H9 (cell line): ENCODE data around the gene NUDT15. TPM values are rescaled to one million over a fixed set of nuclear protein-coding genes. Genes with fewer than 3 reads are reported as not detected.
A peak's percentile ranks its signal among the peaks of the same experiment; 100 is the strongest.

Experiments used
- DNase-seq: peaks from one replicate; pipeline ENCODE4 v3.0.0-alpha.2; 2017
- H2AFZ ChIP-seq: one replicate; pipeline ENCODE4 v1.6.1; 2013; ENCODE audit warnings: mild to moderate bottlenecking, low read length, control low read depth, moderate library complexity
- H2AK5ac ChIP-seq: 2 replicates; pipeline ENCODE4 v1.6.1; 2013; ENCODE audit warnings: low read length, control low read depth, mixed read lengths; ENCODE audit not compliant: insufficient read length
- H2BK120ac ChIP-seq: one replicate; pipeline ENCODE4 v1.6.1; 2013; ENCODE audit warnings: low read depth, mild to moderate bottlenecking, low read length, control low read depth, inconsistent platforms; ENCODE audit not compliant: poor library complexity, severe bottlenecking
- H2BK12ac ChIP-seq: 2 replicates; pipeline ENCODE4 v1.6.1; 2013; ENCODE audit warnings: low read length, control low read depth, mixed read lengths, low read depth; ENCODE audit not compliant: insufficient read length
- H2BK15ac ChIP-seq: 2 replicates; pipeline ENCODE4 v1.6.1; 2013; ENCODE audit warnings: low read depth, low read length, control low read depth
- H2BK20ac ChIP-seq: one replicate; pipeline ENCODE4 v1.6.1; 2013; ENCODE audit warnings: low read depth, mild to moderate bottlenecking, low read length, control low read depth, inconsistent platforms; ENCODE audit not compliant: poor library complexity, severe bottlenecking
- H2BK5ac ChIP-seq: 2 replicates; pipeline ENCODE4 v1.6.1; 2013; ENCODE audit warnings: low read length, control low read depth, mixed read lengths; ENCODE audit not compliant: insufficient read length
- H3K14ac ChIP-seq: 2 replicates; pipeline ENCODE4 v1.6.1; 2013; ENCODE audit warnings: low read length, control low read depth; ENCODE audit not compliant: insufficient read depth
- H3K18ac ChIP-seq: 2 replicates; pipeline ENCODE4 v1.6.1; 2013; ENCODE audit warnings: low read depth, mild to moderate bottlenecking, mixed read lengths, low read length, control low read depth; ENCODE audit not compliant: insufficient read length
- H3K23ac ChIP-seq: 2 replicates; pipeline ENCODE4 v1.6.1; 2013; ENCODE audit warnings: low read length, control low read depth, mixed read lengths, low read depth; ENCODE audit not compliant: insufficient read length
- H3K23me2 ChIP-seq: 2 replicates; pipeline ENCODE4 v1.6.1; 2013; ENCODE audit warnings: low read depth, mild to moderate bottlenecking, mixed read lengths, low read length, control low read depth; ENCODE audit not compliant: insufficient read length, poor library complexity, severe bottlenecking
- H3K27ac ChIP-seq: 2 replicates; pipeline ENCODE4 v1.5.1; 2013; ENCODE audit warnings: low read length, control low read depth, mixed read lengths, low read depth; ENCODE audit not compliant: insufficient read length
- H3K27me3 ChIP-seq: 2 replicates; pipeline ENCODE4 v1.6.1; 2013; ENCODE audit warnings: low read length, control low read depth, inconsistent platforms; ENCODE audit not compliant: insufficient read depth
- H3K4ac ChIP-seq: 2 replicates; pipeline ENCODE4 v1.6.1; 2013; ENCODE audit warnings: low read depth, mild to moderate bottlenecking, control low read depth, inconsistent platforms, low read length, moderate library complexity
- H3K4me1 ChIP-seq: 2 replicates; pipeline ENCODE4 v1.6.1; 2013; ENCODE audit warnings: low read length, control low read depth, inconsistent platforms; ENCODE audit not compliant: insufficient read depth
- H3K4me2 ChIP-seq: 2 replicates; pipeline ENCODE4 v1.6.1; 2013; ENCODE audit warnings: low read length, control low read depth, mixed read lengths; ENCODE audit not compliant: insufficient read length, insufficient read depth
- H3K56ac ChIP-seq: 2 replicates; pipeline ENCODE4 v1.6.1; 2013; ENCODE audit warnings: low read depth, mild to moderate bottlenecking, mixed read lengths, low read length, control low read depth; ENCODE audit not compliant: insufficient read length
- H3K79me1 ChIP-seq: 2 replicates; pipeline ENCODE4 v1.6.1; 2013; ENCODE audit warnings: low read depth, mild to moderate bottlenecking, moderate library complexity, low read length, control low read depth, inconsistent platforms; ENCODE audit not compliant: insufficient read depth, poor library complexity, severe bottlenecking
- H3K79me2 ChIP-seq: 2 replicates; pipeline ENCODE4 v1.6.1; 2013; ENCODE audit warnings: low read length, control low read depth, inconsistent platforms; ENCODE audit not compliant: insufficient read depth
- H3K9ac ChIP-seq: 2 replicates; pipeline ENCODE4 v1.6.1; 2013; ENCODE audit warnings: low read length, control low read depth, mixed read lengths; ENCODE audit not compliant: insufficient read length; ENCODE audit errors: extremely low read depth
- H3K9me3 ChIP-seq: one replicate; pipeline ENCODE4 v1.6.1; 2013; ENCODE audit warnings: low read depth, low read length, inconsistent platforms; ENCODE audit not compliant: control insufficient read depth
- H3T11ph ChIP-seq: one replicate; pipeline ENCODE4 v1.6.1; 2013; ENCODE audit warnings: mild to moderate bottlenecking, low read length, control low read depth, inconsistent platforms
- H4K20me1 ChIP-seq: one replicate; pipeline ENCODE4 v1.6.1; 2013; ENCODE audit not compliant: control insufficient read depth, insufficient read length, insufficient read depth
- H4K5ac ChIP-seq: 2 replicates; pipeline ENCODE4 v1.6.1; 2013; ENCODE audit warnings: low read depth, mild to moderate bottlenecking, mixed read lengths, low read length, control low read depth; ENCODE audit not compliant: insufficient read length
- H4K8ac ChIP-seq: replicated peaks from 2 replicates; pipeline ENCODE4 v1.6.1; 2013; ENCODE audit warnings: low read length, control low read depth, mixed read lengths, low read depth; ENCODE audit not compliant: insufficient read length
- H4K91ac ChIP-seq: 2 replicates; pipeline ENCODE4 v1.6.1; 2013; ENCODE audit warnings: low read depth, mild to moderate bottlenecking, moderate library complexity, mixed read lengths, low read length, control low read depth; ENCODE audit not compliant: insufficient read length
- H3K27ac Mint-ChIP-seq, 3 experiments: 2 replicates in 2 of 3; 3 replicates in 1 of 3; pipeline ENCODE4 v1.8.0; 2020 to 2021; ENCODE audit warnings: mixed read lengths in 3 of 3, mild to moderate bottlenecking in 1 of 3, moderate library complexity in 1 of 3
- H3K27me3 Mint-ChIP-seq: 2 replicates; pipeline ENCODE4 v1.8.0; 2021; ENCODE audit warnings: low read depth, mild to moderate bottlenecking, moderate library complexity, mixed read lengths
- H3K36me3 Mint-ChIP-seq, 3 experiments: 2 replicates in 2 of 3; 3 replicates in 1 of 3; pipeline ENCODE4 v1.8.0; 2020 to 2021; ENCODE audit warnings: low read depth in 3 of 3, mixed read lengths in 3 of 3; ENCODE audit not compliant: insufficient read depth in 1 of 3
- H3K4me1 Mint-ChIP-seq, 2 experiments: 2 replicates each; pipeline ENCODE4 v1.8.0; 2020; ENCODE audit warnings: mixed read lengths in 2 of 2
- H3K4me3 Mint-ChIP-seq, 2 experiments: 2 replicates in 1 of 2; 3 replicates in 1 of 2; pipeline ENCODE4 v1.8.0; 2020 to 2021; ENCODE audit warnings: mild to moderate bottlenecking in 2 of 2, mixed read lengths in 2 of 2, moderate library complexity in 1 of 2
- H3K9me3 Mint-ChIP-seq, 2 experiments: 2 replicates in 1 of 2; 3 replicates in 1 of 2; pipeline ENCODE4 v1.8.0; 2020; ENCODE audit warnings: mild to moderate bottlenecking in 2 of 2, mixed read lengths in 2 of 2, moderate library complexity in 1 of 2
- total RNA-seq: library from RNA; stranded (reverse); gene quantifications from 2 replicates; pipeline ENCODE4 v1.2.1, GENCODE V29; 2021
- TF ChIP-seq, protein P1 (sequence below): fragments of 200-600 bp; sonication (generic); conservative IDR thresholded peaks from 3 replicates; pipeline ENCODE4 v1.8.0; 2021; ENCODE audit warnings: antibody characterized with exemption, mild to moderate bottlenecking

NUDT15 gene
- total RNA-seq, 1 experiment from 2014 or later = 50.5 TPM

GRCh38 chr13:48068036-48068435 is 30.5 kb downstream of the NUDT15 start:
- H2BK15ac ChIP-seq = no peak overlapping the region
- no peak overlapping the region for H3K14ac ChIP-seq
- no peaks in the 10 kb centered on the region for H4K20me1 ChIP-seq
- peaks cover 70% of the 10 kb centered on the region for H3K9me3 ChIP-seq
- no peak overlapping the region for H3K9ac ChIP-seq
- Mint-ChIP-seq H3K27me3 (no peaks in the 10 kb centered on the region), H3K4me1 (no peaks in the 10 kb centered on the region), H3K36me3 (peaks cover 71 to 90% (median 79%) of the 10 kb centered on the region in 3 experiments), H3K9me3 (peaks cover 49 to 62% of the 10 kb centered on the region in 2 experiments), H3K4me3 (no peak overlapping the region), H3K27ac (no peak overlapping the region)
- no peak overlapping the region for H2AK5ac ChIP-seq
- H2AFZ ChIP-seq = no peak overlapping the region
- no peaks in the 10 kb centered on the region for H3K79me2 ChIP-seq
- no peak overlapping the region for H2BK12ac ChIP-seq
- no peaks in the 10 kb centered on the region for H3K23me2 ChIP-seq
- H3K4ac ChIP-seq = no peak overlapping the region
- no peak overlapping the region for H3K27ac ChIP-seq
- no peak overlapping the region for H3K18ac ChIP-seq
- H4K5ac ChIP-seq = no peak overlapping the region
- no peak overlapping the region for H4K91ac ChIP-seq
- H3K4me2 ChIP-seq = no peak overlapping the region
- no peak overlapping the region for H3K23ac ChIP-seq
- DNase-seq = no peak
- no peaks in the 10 kb centered on the region for H3K4me1 ChIP-seq
- H2BK120ac ChIP-seq = no peak overlapping the region
- no peak overlapping the region for H2BK20ac ChIP-seq
- no peaks in the 10 kb centered on the region for H3K27me3 ChIP-seq
- H4K8ac ChIP-seq = no peak overlapping the region
- H2BK5ac ChIP-seq = no peak overlapping the region
- TF ChIP-seq, protein P1, sequence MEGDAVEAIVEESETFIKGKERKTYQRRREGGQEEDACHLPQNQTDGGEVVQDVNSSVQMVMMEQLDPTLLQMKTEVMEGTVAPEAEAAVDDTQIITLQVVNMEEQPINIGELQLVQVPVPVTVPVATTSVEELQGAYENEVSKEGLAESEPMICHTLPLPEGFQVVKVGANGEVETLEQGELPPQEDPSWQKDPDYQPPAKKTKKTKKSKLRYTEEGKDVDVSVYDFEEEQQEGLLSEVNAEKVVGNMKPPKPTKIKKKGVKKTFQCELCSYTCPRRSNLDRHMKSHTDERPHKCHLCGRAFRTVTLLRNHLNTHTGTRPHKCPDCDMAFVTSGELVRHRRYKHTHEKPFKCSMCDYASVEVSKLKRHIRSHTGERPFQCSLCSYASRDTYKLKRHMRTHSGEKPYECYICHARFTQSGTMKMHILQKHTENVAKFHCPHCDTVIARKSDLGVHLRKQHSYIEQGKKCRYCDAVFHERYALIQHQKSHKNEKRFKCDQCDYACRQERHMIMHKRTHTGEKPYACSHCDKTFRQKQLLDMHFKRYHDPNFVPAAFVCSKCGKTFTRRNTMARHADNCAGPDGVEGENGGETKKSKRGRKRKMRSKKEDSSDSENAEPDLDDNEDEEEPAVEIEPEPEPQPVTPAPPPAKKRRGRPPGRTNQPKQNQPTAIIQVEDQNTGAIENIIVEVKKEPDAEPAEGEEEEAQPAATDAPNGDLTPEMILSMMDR = peak; percentile 32; the same call in 1 of the 3 replicates
- H3K79me1 ChIP-seq = no peaks in the 10 kb centered on the region
- H3K56ac ChIP-seq = no peak overlapping the region
- H3T11ph ChIP-seq = no peak overlapping the region
